ENCODE data around the gene ZNF469.
"Not testable (repeated sequence)": the region's sequence is repeated elsewhere in the genome, so short reads cannot be mapped to it uniquely, and the experiment has no call there.

The ZNF469 gene

GRCh38 chr16:88406096-88407041 lies 23.6 kb downstream of the ZNF469 start:
- no peak for TF ChIP-seq Cebpa-rat (IDR thresholded peaks at IDR 0.05)
- H3K27me3 ChIP-seq: no peaks in the 10 kb centered on the region

DNA sequence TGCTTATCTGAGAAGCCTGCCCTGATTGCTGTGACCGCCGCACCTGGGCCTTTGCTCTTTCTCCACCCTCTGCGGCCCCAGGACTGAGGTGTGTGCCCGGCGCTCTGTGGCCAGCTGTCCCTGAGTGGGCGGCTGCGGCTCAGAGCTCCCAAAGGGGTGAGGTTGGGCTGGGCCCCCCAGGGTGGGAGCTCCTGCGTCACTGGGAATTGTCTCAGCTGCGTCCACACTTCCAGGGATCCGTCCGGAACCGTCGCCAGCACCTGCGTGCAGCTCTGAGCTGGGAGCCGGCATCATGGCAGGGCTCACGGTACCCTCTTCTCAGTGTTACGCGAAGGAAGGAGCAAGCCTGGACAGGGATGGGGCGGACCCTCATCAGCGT lies 24.3 kb downstream of the ZNF469 start:
- Histone ChIP-seq H3K9ac (no peak overlapping the region), H3K4me3 (no peak overlapping the region), H3K4me1 (peaks cover 62% of the 10 kb centered on the region), H3K27me3 (no peaks in the 10 kb centered on the region), H3K9me3 (no peaks in the 10 kb centered on the region), H3K27ac (no peak overlapping the region), H3K36me3 (no peaks in the 10 kb centered on the region), H3K4me2 (peak overlapping the region; percentile 53; the same call in 1 of the 2 replicates), H4K20me1 (no peaks in the 10 kb centered on the region)
- no peak for TF ChIP-seq Cebpa-rat (IDR thresholded peaks at IDR 0.05)

More at GRCh38 chr16:88406096-88407041, 23.6 kb downstream of the ZNF469 start:
- Histone ChIP-seq H3K4me1 (peaks cover 62% of the 10 kb centered on the region), H3K9me3 (no peaks in the 10 kb centered on the region), H3K36me3 (no peaks in the 10 kb centered on the region), H3K27ac (no peak overlapping the region), H3K9ac (no peak overlapping the region), H3K4me2 (peak overlapping the region; percentile 77; the same call in 1 of the 2 replicates), H3K4me3 (no peak overlapping the region), H4K20me1 (no peaks in the 10 kb centered on the region)

GRCh38 chr16:88407807-88408206 lies 25.0 kb downstream of the ZNF469 start:
- no peak overlapping the region for H3K27ac ChIP-seq
- TF ChIP-seq Cebpa-rat (IDR thresholded peaks at IDR 0.05): no peak
- H3K27me3 ChIP-seq: no peaks in the 10 kb centered on the region

DNA sequence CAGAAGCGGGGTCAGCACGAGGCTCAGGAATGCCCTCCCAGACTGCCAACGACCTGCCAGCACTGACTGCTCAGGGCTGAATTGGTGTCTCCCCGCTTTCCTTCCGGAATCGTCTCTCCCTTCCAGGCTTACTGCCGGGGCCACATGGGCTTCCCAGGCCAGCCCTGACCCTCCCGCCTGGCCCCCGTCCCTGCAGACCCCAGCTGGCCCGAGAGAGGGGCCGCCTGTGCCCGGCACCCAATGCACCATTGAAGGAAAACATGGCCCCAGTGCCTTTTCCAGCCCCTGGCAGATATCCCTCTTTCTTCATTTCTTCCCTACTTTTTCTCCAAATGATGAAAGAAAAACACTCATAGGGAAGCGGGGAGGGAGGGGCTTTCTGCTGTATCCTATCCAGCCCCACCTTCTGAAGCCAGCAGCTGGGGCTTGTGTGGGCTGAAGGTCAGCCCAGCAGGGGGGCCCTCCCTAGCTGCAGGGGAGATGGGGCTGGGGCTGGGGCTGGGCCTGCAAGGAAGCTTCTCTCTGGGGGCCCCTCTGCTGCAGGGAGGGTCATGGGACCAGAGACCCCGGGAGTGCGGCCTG lies 25.9 kb downstream of the ZNF469 start:
- Histone ChIP-seq H3K4me3 (no peak overlapping the region), H3K4me2 (peak overlapping the region; percentile 53), H3K9ac (no peak overlapping the region), H4K20me1 (no peaks in the 10 kb centered on the region), H3K27me3 (no peaks in the 10 kb centered on the region), H3K27ac (no peak overlapping the region), H3K4me1 (peaks cover 49% of the 10 kb centered on the region), H3K9me3 (no peaks in the 10 kb centered on the region), H3K36me3 (no peaks in the 10 kb centered on the region)
- no peak for TF ChIP-seq Cebpa-rat (IDR thresholded peaks at IDR 0.05)

More at GRCh38 chr16:88407807-88408206, 25.0 kb downstream of the ZNF469 start:
- Histone ChIP-seq H3K9ac (no peak overlapping the region), H3K9me3 (no peaks in the 10 kb centered on the region), H3K4me1 (peaks cover 58% of the 10 kb centered on the region), H3K4me3 (no peak overlapping the region), H4K20me1 (no peaks in the 10 kb centered on the region), H3K36me3 (no peaks in the 10 kb centered on the region), H3K4me2 (peak overlapping the region; percentile 53)

- H3K4me2 ChIP-seq: no peak overlapping the region
- H3K9me3 ChIP-seq: no peaks in the 10 kb centered on the region
- peaks cover 41% of the 10 kb centered on the region for H3K4me1 ChIP-seq
- no peaks in the 10 kb centered on the region for H4K20me1 ChIP-seq
- TF ChIP-seq Cebpa-rat (IDR thresholded peaks at IDR 0.05): no peak
- no peak overlapping the region for H3K27ac ChIP-seq
- H3K4me3 ChIP-seq: no peak overlapping the region
- H3K36me3 ChIP-seq: no peaks in the 10 kb centered on the region
- H3K9ac ChIP-seq: no peak overlapping the region
- H3K27me3 ChIP-seq: no peaks in the 10 kb centered on the region
Observed at GRCh38 chr16:88409296-88410065, 26.7 kb downstream of the ZNF469 start.

DNA sequence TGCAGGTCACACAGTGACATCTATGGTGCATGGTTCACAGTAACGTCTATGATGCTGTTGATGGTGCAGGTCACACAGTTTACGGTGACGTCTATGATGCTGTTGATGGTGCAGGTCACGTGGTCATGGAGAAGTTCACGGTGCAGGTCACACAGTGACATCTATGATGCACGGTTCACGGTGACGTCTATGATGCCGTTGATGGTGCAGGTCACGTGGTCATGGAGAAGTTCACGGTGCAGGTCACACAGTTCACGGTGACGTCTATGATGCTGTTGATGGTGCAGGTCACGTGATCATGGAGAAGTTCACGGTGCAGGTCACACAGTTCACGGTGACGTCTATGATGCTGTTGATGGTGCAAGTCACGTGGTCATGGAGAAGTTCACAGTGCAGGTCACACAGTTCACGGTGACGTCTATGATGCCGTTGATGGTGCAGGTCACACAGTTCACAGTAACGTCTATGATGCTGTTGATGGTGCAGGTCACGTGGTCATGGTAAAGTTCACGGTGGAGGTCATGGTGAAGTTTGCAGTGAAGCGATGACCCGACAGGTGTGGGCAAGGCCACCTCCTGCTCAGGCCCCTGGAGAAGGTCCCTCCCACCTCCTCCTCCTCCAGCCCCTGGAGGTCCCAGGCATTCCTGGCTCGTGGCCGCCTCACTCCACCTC lies 27.7 kb downstream of the ZNF469 start:
- H3K36me3 ChIP-seq, H3K9ac ChIP-seq, H3K27me3 ChIP-seq, H3K4me3 ChIP-seq, H4K20me1 ChIP-seq, H3K9me3 ChIP-seq, H3K4me2 ChIP-seq, H3K27ac ChIP-seq: not testable (repeated sequence)
- peaks cover 32% of the 10 kb centered on the region for H3K4me1 ChIP-seq

DNA sequence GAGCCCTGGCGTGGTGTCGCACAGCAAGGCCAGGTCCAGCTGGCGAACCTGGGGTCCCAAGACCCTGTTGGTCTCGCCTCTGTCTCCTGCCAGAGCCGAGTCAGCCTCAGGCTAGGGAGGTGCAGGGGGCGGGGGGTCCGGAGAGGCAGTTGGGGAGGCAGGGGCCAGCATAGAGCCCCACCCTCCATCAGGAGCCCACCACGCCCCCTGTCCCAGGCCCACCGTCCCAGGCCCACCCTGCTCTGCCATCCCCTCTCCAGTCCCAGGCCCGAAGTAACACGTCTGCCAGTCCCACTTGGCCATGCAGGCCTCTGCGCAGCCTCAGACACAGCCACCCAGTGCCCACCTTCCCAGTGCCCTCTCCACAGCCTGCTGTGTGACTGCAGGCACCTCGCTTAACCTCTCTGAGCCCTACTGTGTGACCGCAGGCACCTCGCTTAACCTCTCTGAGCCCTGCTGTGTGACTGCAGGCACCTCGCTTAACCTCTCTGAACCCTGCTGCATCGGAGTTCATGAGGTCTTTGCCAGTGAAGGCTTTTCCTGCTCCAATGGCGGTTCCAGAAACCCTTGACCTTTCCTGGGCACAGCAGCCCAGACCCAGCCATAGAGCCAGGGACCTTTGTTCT lies 29.3 kb downstream of the ZNF469 start:
- Histone ChIP-seq H3K9ac (no peak overlapping the region), H3K4me2 (no peak overlapping the region), H3K9me3 (no peaks in the 10 kb centered on the region), H3K36me3 (no peaks in the 10 kb centered on the region), H4K20me1 (no peaks in the 10 kb centered on the region), H3K4me3 (no peak overlapping the region), H3K27me3 (no peaks in the 10 kb centered on the region), H3K4me1 (peaks cover 16% of the 10 kb centered on the region), H3K27ac (no peak overlapping the region)
- no peak for TF ChIP-seq Cebpa-rat (IDR thresholded peaks at IDR 0.05)

- Histone ChIP-seq H3K4me2 (no peak overlapping the region), H3K36me3 (no peaks in the 10 kb centered on the region), H3K27ac (no peak overlapping the region), H3K4me1 (peaks cover 9% of the 10 kb centered on the region), H3K9me3 (no peaks in the 10 kb centered on the region), H3K9ac (no peak overlapping the region), H3K4me3 (no peak overlapping the region), H4K20me1 (no peaks in the 10 kb centered on the region), H3K27me3 (no peaks in the 10 kb centered on the region)
- TF ChIP-seq Cebpa-rat (IDR thresholded peaks at IDR 0.05): no peak
Observed at GRCh38 chr16:88412766-88413165, 30.0 kb downstream of the ZNF469 start.

- peaks cover 5% of the 10 kb centered on the region for H3K4me1 ChIP-seq
- H3K4me3 ChIP-seq: no peak overlapping the region
- no peak for TF ChIP-seq Cebpa-rat (IDR thresholded peaks at IDR 0.05)
- H3K27me3 ChIP-seq: no peaks in the 10 kb centered on the region
- no peaks in the 10 kb centered on the region for H4K20me1 ChIP-seq
- no peaks in the 10 kb centered on the region for H3K9me3 ChIP-seq
- H3K4me2 ChIP-seq: no peak overlapping the region
- no peak overlapping the region for H3K9ac ChIP-seq
- H3K36me3 ChIP-seq: no peaks in the 10 kb centered on the region
- no peak overlapping the region for H3K27ac ChIP-seq
Observed at GRCh38 chr16:88413231-88413630, 30.5 kb downstream of the ZNF469 start.

Data from BLaER1 (cell line).